ENCODE results near the gene DKK2.

DKK2 gene, protein sequence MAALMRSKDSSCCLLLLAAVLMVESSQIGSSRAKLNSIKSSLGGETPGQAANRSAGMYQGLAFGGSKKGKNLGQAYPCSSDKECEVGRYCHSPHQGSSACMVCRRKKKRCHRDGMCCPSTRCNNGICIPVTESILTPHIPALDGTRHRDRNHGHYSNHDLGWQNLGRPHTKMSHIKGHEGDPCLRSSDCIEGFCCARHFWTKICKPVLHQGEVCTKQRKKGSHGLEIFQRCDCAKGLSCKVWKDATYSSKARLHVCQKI

DNA sequence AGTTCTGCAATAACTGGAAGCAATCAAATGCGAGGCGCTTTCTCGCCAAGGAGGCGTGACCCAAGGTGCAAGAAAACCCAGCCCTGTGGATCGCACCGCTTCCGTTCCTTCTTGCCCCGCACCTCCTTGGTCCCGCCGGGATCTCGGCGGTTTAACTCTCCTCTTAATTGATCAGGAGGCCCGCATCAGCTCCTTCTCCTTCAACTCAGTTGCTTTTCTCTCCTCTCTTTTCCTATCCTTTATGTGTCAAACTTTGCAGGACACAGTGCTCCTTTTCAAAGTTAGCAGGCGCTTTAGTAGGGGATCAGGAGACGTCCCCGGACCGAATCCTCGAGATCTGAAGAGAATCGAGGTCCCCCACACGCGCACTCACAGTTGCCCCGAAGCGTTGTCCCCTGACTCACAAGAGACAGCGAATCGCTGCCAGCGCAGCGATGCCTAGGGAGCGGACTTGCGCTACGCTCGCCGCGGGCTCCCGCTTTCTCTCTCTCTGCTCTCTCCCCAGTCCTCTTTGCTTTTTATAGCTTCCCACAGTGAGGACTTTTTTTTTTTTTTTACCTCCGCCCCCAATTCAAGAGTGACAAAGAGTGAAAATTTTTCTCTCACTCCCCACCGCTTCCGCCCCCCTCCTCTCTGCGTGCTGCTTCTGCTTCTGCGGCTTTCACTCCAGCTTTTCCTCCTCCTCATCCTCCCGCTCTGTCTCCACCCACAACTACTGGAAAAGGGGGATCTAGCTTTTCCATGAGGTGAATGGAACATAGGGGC is at the start of gene DKK2:
DKK2 (minus strand) TSS at position 495 of the 765 bp plus-strand sequence. CDS start 722 bp downstream, outside the sequence.
- H3K27ac ChIP-seq: no peak within 1 kb of the TSS
- TF ChIP-seq ZFX (IDR thresholded peaks at IDR 0.05): no peak
- TF ChIP-seq, protein P1, sequence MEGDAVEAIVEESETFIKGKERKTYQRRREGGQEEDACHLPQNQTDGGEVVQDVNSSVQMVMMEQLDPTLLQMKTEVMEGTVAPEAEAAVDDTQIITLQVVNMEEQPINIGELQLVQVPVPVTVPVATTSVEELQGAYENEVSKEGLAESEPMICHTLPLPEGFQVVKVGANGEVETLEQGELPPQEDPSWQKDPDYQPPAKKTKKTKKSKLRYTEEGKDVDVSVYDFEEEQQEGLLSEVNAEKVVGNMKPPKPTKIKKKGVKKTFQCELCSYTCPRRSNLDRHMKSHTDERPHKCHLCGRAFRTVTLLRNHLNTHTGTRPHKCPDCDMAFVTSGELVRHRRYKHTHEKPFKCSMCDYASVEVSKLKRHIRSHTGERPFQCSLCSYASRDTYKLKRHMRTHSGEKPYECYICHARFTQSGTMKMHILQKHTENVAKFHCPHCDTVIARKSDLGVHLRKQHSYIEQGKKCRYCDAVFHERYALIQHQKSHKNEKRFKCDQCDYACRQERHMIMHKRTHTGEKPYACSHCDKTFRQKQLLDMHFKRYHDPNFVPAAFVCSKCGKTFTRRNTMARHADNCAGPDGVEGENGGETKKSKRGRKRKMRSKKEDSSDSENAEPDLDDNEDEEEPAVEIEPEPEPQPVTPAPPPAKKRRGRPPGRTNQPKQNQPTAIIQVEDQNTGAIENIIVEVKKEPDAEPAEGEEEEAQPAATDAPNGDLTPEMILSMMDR (conservative IDR thresholded peaks at IDR 0.05): no peak

- H3K27ac ChIP-seq: no peak overlapping the region
- TF ChIP-seq ZFX (IDR thresholded peaks at IDR 0.05): no peak
- TF ChIP-seq, protein P1 (conservative IDR thresholded peaks at IDR 0.05): no peak
Measured at GRCh38 chr4:107077192-107077591, 41.1 kb upstream of the DKK2 start.

DNA sequence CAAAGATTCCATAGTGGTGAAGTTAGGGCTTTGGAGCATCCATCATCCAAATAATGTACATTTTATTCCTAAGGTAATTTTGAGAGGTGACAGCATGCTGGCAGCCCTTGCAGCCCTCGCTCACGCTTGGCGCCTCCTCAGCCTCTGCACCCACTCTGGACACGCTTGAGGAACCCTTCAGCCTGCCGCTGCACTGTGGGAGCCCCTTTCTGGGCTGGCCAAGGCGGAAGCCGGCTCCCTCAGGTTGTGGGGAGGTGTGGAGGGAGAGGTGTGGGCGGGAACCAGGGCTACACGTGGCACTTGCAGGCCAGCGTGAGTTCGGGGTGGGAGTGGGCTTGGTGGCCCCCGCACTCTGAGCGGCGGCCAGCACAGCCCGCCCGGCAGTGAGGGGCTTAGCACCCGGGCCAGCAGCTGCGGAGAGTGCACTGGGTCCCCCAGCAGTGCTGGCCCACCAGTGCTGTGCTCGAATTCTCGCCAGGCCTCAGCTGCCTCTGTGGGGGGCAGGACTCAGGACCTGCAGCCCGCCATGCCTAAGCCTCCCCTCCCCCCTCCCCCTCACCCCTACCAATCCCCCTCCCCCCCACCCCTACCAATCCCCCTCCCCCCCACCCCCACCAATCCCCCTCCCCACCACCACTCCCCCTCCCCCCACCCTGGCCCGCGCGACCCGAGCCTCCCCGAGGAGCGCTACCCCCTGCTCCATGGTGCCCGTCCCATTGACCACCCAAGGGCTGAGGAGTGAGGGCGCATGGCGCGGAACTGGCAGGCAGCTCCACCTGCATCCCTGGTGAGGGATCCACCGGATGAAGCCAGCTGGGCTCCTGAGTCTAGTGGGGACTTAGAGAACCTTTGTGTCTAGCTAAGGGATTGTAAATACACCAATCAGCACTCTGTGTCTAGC is 37.0 kb upstream of the DKK2 start:
- no peak for TF ChIP-seq ZFX (IDR thresholded peaks at IDR 0.05)
- H3K27ac ChIP-seq: no peak overlapping the region

DNA sequence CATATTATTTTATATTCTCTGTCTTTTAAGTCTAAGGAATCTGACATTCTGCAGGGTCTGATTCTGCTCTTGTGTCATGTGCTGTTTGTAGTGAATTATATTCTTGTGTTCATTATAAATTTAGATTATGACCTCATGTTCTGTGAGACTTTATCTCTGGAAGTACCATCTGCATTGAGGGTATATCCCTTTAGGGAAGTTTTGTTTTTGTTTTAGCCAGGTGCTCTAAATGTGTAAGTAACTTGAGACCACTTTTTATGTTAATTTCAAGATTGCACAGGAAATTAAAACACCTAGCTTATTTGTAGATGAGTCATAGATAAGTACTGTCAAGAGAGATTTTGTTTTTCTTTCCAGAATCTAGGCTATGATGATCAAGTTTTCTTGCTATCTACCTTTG is 35.0 kb upstream of the DKK2 start:
- H3K27ac ChIP-seq: no peak overlapping the region
- TF ChIP-seq ZFX (IDR thresholded peaks at IDR 0.05): no peak

DNA sequence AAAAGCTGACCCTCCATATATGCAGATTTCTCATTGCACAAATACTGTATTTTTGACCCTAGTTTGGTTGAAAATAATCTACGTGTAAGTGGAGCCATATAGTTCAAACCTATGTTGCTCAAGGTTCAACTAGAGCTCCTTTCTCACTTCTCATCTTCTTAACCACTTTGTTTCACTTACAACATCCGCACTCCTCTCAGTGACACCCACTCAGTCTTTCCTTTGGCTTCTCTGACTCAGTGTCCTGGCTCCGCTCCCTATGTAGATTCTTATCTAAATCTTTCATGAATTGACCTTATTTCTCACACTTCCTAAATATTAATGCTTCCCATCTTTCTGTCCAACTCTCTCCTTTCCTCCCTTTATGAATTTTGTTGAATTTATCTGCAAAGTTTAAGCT is 32.9 kb upstream of the DKK2 start:
- H3K27ac ChIP-seq: no peak overlapping the region
- TF ChIP-seq, protein P1 (conservative IDR thresholded peaks at IDR 0.05): no peak
- no peak for TF ChIP-seq ZFX (IDR thresholded peaks at IDR 0.05)

- TF ChIP-seq ZFX (IDR thresholded peaks at IDR 0.05): no peak
- TF ChIP-seq, protein P1 (conservative IDR thresholded peaks at IDR 0.05): no peak
- H3K27ac ChIP-seq: no peak overlapping the region
Measured at GRCh38 chr4:107068116-107068515, 32.0 kb upstream of the DKK2 start.

DNA sequence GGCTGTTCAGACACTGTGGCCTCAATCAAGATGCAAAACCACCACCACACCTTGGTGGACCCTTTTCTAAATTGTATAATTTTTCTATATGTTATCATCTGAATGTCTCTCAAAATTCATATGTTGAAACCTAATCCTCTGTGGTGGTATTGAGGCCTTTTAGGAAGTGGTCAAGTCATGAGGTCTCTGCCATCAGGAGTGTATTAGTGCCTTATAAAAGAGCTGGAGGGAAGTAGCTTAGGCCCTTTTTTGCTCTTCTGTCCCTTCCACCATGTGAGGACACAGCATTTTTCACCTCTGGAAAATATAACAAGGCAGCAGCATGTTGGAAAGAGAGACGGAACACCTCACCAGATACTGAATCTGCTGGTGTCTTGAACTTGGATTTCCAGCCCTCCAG is 30.5 kb upstream of the DKK2 start:
- no peak overlapping the region for H3K27ac ChIP-seq
- TF ChIP-seq ZFX (IDR thresholded peaks at IDR 0.05): no peak
- TF ChIP-seq, protein P1 (conservative IDR thresholded peaks at IDR 0.05): no peak

- H3K27ac ChIP-seq: no peak overlapping the region
- TF ChIP-seq, protein P1 (conservative IDR thresholded peaks at IDR 0.05): no peak
- TF ChIP-seq ZFX (IDR thresholded peaks at IDR 0.05): no peak
Measured at GRCh38 chr4:107065201-107065600, 29.1 kb upstream of the DKK2 start.
